ENCODE data around the gene GNG4.
A peak's percentile ranks its signal among the peaks of the same experiment; 100 is the strongest.

The GNG4 gene

GRCh38 chr1:235525314-235525713 is 124.3 kb downstream of the GNG4 start:
- DNase-seq = no peak

GRCh38 chr1:235516862-235517446 is 132.6 kb downstream of the GNG4 start:
- no peak for DNase-seq

GRCh38 chr1:235515844-235516512 is 133.6 kb downstream of the GNG4 start:
- no peak for DNase-seq

GRCh38 chr1:235513495-235514366 is 135.9 kb downstream of the GNG4 start:
- no peak for DNase-seq

- DNase-seq = no peak
Observed at GRCh38 chr1:235511470-235512240, 137.9 kb downstream of the GNG4 start.

GRCh38 chr1:235510823-235511222 is 138.8 kb downstream of the GNG4 start:
- no peak for DNase-seq

- no peak for DNase-seq
Observed at GRCh38 chr1:235507623-235508022, 142.0 kb downstream of the GNG4 start.

- peak; percentile 98 for DNase-seq
Observed at GRCh38 chr1:235504494-235505222, 144.9 kb downstream of the GNG4 start.

- no peak for DNase-seq
Observed at GRCh38 chr1:235504122-235504493, 145.5 kb downstream of the GNG4 start, which contains the start of gene B3GALNT2. TSS of gene B3GALNT2 (minus strand) at chr1:235504452. CDS start at chr1:235504252, 200 bp downstream.

GRCh38 chr1:235503403-235504121 is 146.0 kb downstream of the GNG4 start:
- DNase-seq = no peak

- no peak for DNase-seq
Observed at GRCh38 chr1:235502601-235503402, 146.8 kb downstream of the GNG4 start.

- no peak for DNase-seq
Observed at GRCh38 chr1:235500971-235501540, 148.5 kb downstream of the GNG4 start.
